PC-9 (cell line): ENCODE data around the gene F11. TPM values are rescaled to one million over a fixed set of nuclear protein-coding genes. Genes with fewer than 3 reads are reported as not detected.

Experiments used
- BruUV-seq: library from RNA; stranded (reverse); fragments of 400-500 nt; replicated peaks from 2 replicates; lab custom pipeline; 2021; lab: Mats Ljungman, UMichigan
- CTCF ChIA-PET: fragments of 300-600 bp; sonication (Branson Sonifier 250); formaldehyde crosslinking; loops from one replicate; lab custom pipeline; 2022; ENCODE audit warnings: antibody characterized with exemption; lab: Charles Lee
- POLR2A ChIA-PET: fragments of 300-600 bp; sonication (Branson Sonifier 250); formaldehyde crosslinking; loops from one replicate; lab custom pipeline; 2022; ENCODE audit warnings: antibody characterized with exemption; ENCODE audit not compliant: unreplicated experiment; lab: Charles Lee
- DNase-seq, 2 experiments: peaks; one replicate each; pipeline versions ENCODE4 v3.0.0 to v3.0.0-alpha.2; 2015 to 2022; ENCODE audit warnings: mixed read lengths in 1 of 2
- H2AFZ ChIP-seq: fragments of 200-600 bp; sonication (generic); 2 replicates; pipeline ENCODE4 v1.8.1; 2017; ENCODE audit warnings: antibody characterized with exemption
- H3F3A ChIP-seq: fragments of 200-600 bp; sonication (generic); 2 replicates; pipeline ENCODE4 v1.8.1; 2017; ENCODE audit warnings: antibody characterized with exemption, mild to moderate bottlenecking, low read depth; ENCODE audit not compliant: insufficient read depth
- H3K27ac ChIP-seq: fragments of 200-600 bp; sonication (generic); 2 replicates; pipeline ENCODE4 v1.6.1; 2016; ENCODE audit warnings: mixed run types
- H3K27me3 ChIP-seq: fragments of 200-600 bp; sonication (generic); 2 replicates; pipeline ENCODE4 v1.6.1; 2016; ENCODE audit warnings: low read depth, mixed run types; ENCODE audit not compliant: insufficient read depth
- H3K36me3 ChIP-seq: fragments of 200-600 bp; sonication (generic); 2 replicates; pipeline ENCODE4 v1.6.1; 2016; ENCODE audit warnings: low read depth, mixed run types
- H3K4me1 ChIP-seq: fragments of 200-600 bp; sonication (generic); replicated peaks from 2 replicates; pipeline ENCODE4 v1.6.1; 2016; ENCODE audit warnings: mixed run types; ENCODE audit not compliant: insufficient read depth
- H3K4me2 ChIP-seq: fragments of 200-600 bp; sonication (generic); 2 replicates; pipeline ENCODE4 v1.6.1; 2017; ENCODE audit warnings: mixed run types
- H3K4me3 ChIP-seq: fragments of 200-600 bp; sonication (generic); 2 replicates; pipeline ENCODE4 v1.6.1; 2016; ENCODE audit warnings: mixed run types
- H3K79me2 ChIP-seq: fragments of 200-600 bp; sonication (generic); 2 replicates; pipeline ENCODE4 v1.6.1; 2017; ENCODE audit warnings: low read depth, mixed run types
- H3K9me2 ChIP-seq: fragments of 200-600 bp; sonication (generic); 2 replicates; pipeline ENCODE4 v1.8.1; 2017; ENCODE audit warnings: mild to moderate bottlenecking; ENCODE audit not compliant: insufficient read depth
- H3K9me3 ChIP-seq: fragments of 200-600 bp; sonication (generic); 2 replicates; pipeline ENCODE4 v1.8.1; 2016; ENCODE audit warnings: low read depth; ENCODE audit not compliant: insufficient read depth
- H4K20me1 ChIP-seq: fragments of 200-600 bp; sonication (generic); 2 replicates; pipeline ENCODE4 v1.8.1; 2017; ENCODE audit not compliant: insufficient read depth
- EZH2 ChIP-seq: fragments of 200-600 bp; sonication (generic); IDR thresholded peaks from 2 replicates; pipeline ENCODE4 v1.8.0; 2017; ENCODE audit warnings: antibody characterized with exemption, low read depth
- intact Hi-C: fragments of 100-400 bp; cut with micrococcal nuclease; formaldehyde crosslinking; loops from one replicate; pipeline ENCODE4 v1.10.0; 2022; ENCODE audit not compliant: unreplicated experiment
- total RNA-seq: library from RNA; stranded (reverse); gene quantifications from 2 replicates; pipeline ENCODE4 v1.2.3, GENCODE V29; 2021
- TF ChIP-seq, protein P1 (sequence below): fragments of 200-600 bp; sonication (generic); conservative IDR thresholded peaks from 2 replicates; pipeline ENCODE4 v1.6.1; 2017; ENCODE audit warnings: mixed run types, antibody characterized with exemption, mild to moderate bottlenecking, moderate library complexity

F11 gene
- total RNA-seq, 1 experiment from 2014 or later, result not detected

DNA sequence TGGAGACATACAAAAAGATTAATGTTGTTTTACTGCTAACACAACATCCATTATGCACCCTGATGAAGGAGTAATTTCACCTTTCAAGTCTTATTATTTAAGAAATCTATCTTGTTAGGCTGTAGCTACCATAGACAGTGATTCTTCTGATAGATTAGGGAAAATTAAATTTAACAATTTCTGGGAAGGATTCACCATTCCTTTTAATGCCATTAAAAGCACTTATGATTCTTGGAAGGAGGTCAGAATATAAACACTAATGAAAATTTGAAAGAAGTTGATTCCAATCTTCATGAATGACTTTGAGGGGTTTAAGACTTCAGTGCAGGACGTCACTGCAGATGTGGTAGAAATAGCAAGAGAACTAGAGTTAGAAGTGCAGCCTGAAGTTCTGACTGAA is 69.8 kb downstream of the F11 start:
- no peak overlapping the region for H2AFZ ChIP-seq
- no peak for DNase-seq
- H3K27me3 ChIP-seq, result peaks cover 20% of the 10 kb centered on the region; the same call in 1 of the 2 replicates
- no peak overlapping the region for H3K27ac ChIP-seq
- H3K4me1 ChIP-seq, result no peaks in the 10 kb centered on the region
- TF ChIP-seq, protein P1, sequence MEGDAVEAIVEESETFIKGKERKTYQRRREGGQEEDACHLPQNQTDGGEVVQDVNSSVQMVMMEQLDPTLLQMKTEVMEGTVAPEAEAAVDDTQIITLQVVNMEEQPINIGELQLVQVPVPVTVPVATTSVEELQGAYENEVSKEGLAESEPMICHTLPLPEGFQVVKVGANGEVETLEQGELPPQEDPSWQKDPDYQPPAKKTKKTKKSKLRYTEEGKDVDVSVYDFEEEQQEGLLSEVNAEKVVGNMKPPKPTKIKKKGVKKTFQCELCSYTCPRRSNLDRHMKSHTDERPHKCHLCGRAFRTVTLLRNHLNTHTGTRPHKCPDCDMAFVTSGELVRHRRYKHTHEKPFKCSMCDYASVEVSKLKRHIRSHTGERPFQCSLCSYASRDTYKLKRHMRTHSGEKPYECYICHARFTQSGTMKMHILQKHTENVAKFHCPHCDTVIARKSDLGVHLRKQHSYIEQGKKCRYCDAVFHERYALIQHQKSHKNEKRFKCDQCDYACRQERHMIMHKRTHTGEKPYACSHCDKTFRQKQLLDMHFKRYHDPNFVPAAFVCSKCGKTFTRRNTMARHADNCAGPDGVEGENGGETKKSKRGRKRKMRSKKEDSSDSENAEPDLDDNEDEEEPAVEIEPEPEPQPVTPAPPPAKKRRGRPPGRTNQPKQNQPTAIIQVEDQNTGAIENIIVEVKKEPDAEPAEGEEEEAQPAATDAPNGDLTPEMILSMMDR, result no peak
- TF ChIP-seq EZH2, result no peak
- H3K4me2 ChIP-seq, result no peak overlapping the region
- H4K20me1 ChIP-seq, result no peaks in the 10 kb centered on the region
- no peaks in the 10 kb centered on the region for H3K9me3 ChIP-seq
- CTCF ChIA-PET, result no interaction called here
- intact Hi-C loops, result no loop called here
- POLR2A ChIA-PET, result no interaction called here
- H3K9me2 ChIP-seq, result no peaks in the 10 kb centered on the region
- H3F3A ChIP-seq, result no peaks in the 10 kb centered on the region
- H3K36me3 ChIP-seq, result no peaks in the 10 kb centered on the region
- H3K79me2 ChIP-seq, result no peaks in the 10 kb centered on the region
- H3K4me3 ChIP-seq, result no peak overlapping the region
- BruUV-seq, result no TSS peak

Other genes starting within 250 kb of the F11 start
- gene TLR3, start 197.0 kb upstream of the F11 start, total RNA-seq, result 7.7 and 10.3 TPM in 2 replicates
- gene FAM149A, start 161.5 kb upstream of the F11 start, total RNA-seq, result 0.26 and 0.80 TPM in 2 replicates
- 12.5 and 13.0 TPM in 2 replicates for gene CYP4V2, start 74.6 kb upstream of the F11 start, total RNA-seq
- gene KLKB1, start 38.7 kb upstream of the F11 start, total RNA-seq, result not detected in 2 replicates